HepG2 (cell line): Measurements from ENCODE around the gene PSMD3. TPM values are rescaled to one million over a fixed set of nuclear protein-coding genes. Genes with fewer than 3 reads are reported as not detected.
A peak's percentile ranks its signal among the peaks of the same experiment; 100 is the strongest.

Experiments
- ATAC-seq: fragments of 200-7000 bp; cut with Tn5 transposase; 3 replicates; pipeline ENCODE4 v1.9.1; 2020; ENCODE audit warnings: mild to moderate bottlenecking, moderate library complexity
- BruUV-seq: library from RNA; stranded (reverse); fragments of 400-500 nt; replicated peaks from 2 replicates; lab custom pipeline; 2021; lab: Mats Ljungman, UMichigan
- CTCF ChIA-PET: fragments of 300-600 bp; formaldehyde crosslinking; extraction: SDS; loops from one replicate; lab custom pipeline; 2021; ENCODE audit warnings: low total read pairs, inconsistent platforms, low intra/inter-chr PET ratio; lab: Yijun Ruan, JAX
- POLR2A ChIA-PET: fragments of 350-600 bp; sonication (Branson Sonifier 250); formaldehyde crosslinking; loops from one replicate; lab custom pipeline; 2020; ENCODE audit warnings: antibody characterized with exemption, inconsistent platforms; lab: Yijun Ruan, JAX
- DNase-seq: peaks from one replicate; pipeline ENCODE4 v3.0.0-alpha.2; 2015; ENCODE audit warnings: low spot score
- FAIRE-seq: peaks from 3 replicates; lab custom pipeline; 2011; peaks lifted over from hg19 to GRCh38; lab: Jason Lieb, UNC
- H2AFZ ChIP-seq: one replicate; pipeline ENCODE4 v1.6.1; 2011; ENCODE audit warnings: low read length, inconsistent platforms
- H3K27ac ChIP-seq: fragments of 300-600 bp; 3 replicates; pipeline ENCODE4 v1.8.0; 2011; ENCODE audit warnings: mixed run types, mild to moderate bottlenecking, mixed read lengths, low read length, inconsistent platforms; ENCODE audit not compliant: insufficient read depth; ENCODE audit errors: extremely low read length
- H3K27me3 ChIP-seq, 2 experiments: fragments of 200-600 bp in 1 of 2; 2 replicates in 1 of 2; 3 replicates in 1 of 2; pipeline versions ENCODE4 v1.6.0 to v1.8.0; 2011; ENCODE audit warnings: low read length in 2 of 2, mild to moderate bottlenecking in 2 of 2, moderate library complexity in 2 of 2, inconsistent platforms in 1 of 2; ENCODE audit not compliant: insufficient read depth in 2 of 2, control insufficient read depth in 1 of 2
- H3K36me3 ChIP-seq, 2 experiments: fragments of 200-600 bp in 1 of 2; replicated peaks in 1 of 2; 2 replicates in 1 of 2; 3 replicates in 1 of 2; pipeline versions ENCODE4 v1.5.1 to v1.8.0; 2011; ENCODE audit warnings: low read length in 2 of 2, inconsistent platforms in 1 of 2; ENCODE audit not compliant: insufficient read depth in 2 of 2, control insufficient read depth in 1 of 2
- H3K4me1 ChIP-seq: 2 replicates; pipeline ENCODE4 v1.5.1; 2012; ENCODE audit warnings: low read length, inconsistent platforms; ENCODE audit not compliant: insufficient read depth
- H3K4me2 ChIP-seq: 2 replicates; pipeline ENCODE4 v1.6.0; 2011; ENCODE audit warnings: low read depth, low read length, inconsistent platforms
- H3K4me3 ChIP-seq, 3 experiments: fragments of 200-600 bp in 1 of 3; sonication (generic), shearing (Covaris generic) in 1 of 3; replicated peaks in 1 of 3; 2 replicates each; pipeline ENCODE4 v1.5.1; 2011 to 2016; ENCODE audit warnings: low read length in 3 of 3, inconsistent platforms in 2 of 3, low read depth in 2 of 3, mild to moderate bottlenecking in 2 of 3, control low read depth in 1 of 3, mixed read lengths in 1 of 3; ENCODE audit not compliant: insufficient read depth in 1 of 3
- H3K79me2 ChIP-seq: one replicate; pipeline ENCODE4 v1.6.1; 2011; ENCODE audit warnings: low read length, inconsistent platforms; ENCODE audit not compliant: insufficient read depth
- H3K9ac ChIP-seq: 2 replicates; pipeline ENCODE4 v1.6.0; 2011; ENCODE audit warnings: mild to moderate bottlenecking, low read depth, low read length, inconsistent platforms; ENCODE audit not compliant: insufficient read depth
- H3K9me3 ChIP-seq: 2 replicates; pipeline ENCODE4 v1.5.1; 2012; ENCODE audit warnings: mild to moderate bottlenecking, low read length
- H4K20me1 ChIP-seq: 2 replicates; pipeline ENCODE4 v1.6.0; 2011; ENCODE audit warnings: inconsistent platforms, mild to moderate bottlenecking, low read length, moderate library complexity; ENCODE audit not compliant: insufficient read depth
- SATB2 ChIP-seq: sonication (generic); formaldehyde crosslinking; IDR thresholded peaks from 2 replicates; pipeline ENCODE4 v1.5.0; 2020; ENCODE audit warnings: missing genetic modification reagents
- ZNF569 ChIP-seq: sonication (generic); formaldehyde crosslinking; IDR thresholded peaks from 2 replicates; pipeline ENCODE4 v1.5.0; 2020; ENCODE audit warnings: mild to moderate bottlenecking, missing genetic modification reagents, moderate library complexity, borderline replicate concordance
- WGBS: methylation state at CpG from one replicate; pipeline ENCODE4 v1.1.6; 2017; ENCODE audit warnings: low lambda C conversion rate; 5-methylcytosine and 5-hydroxymethylcytosine counted together
- in situ Hi-C: cut with HindIII; loops from 2 replicates; pipeline ENCODE4 v1.10.0; 2017; ENCODE audit warnings: low pct_unique_long_range_greater_than_20kb; ENCODE audit not compliant: extremely low pct_ligation_motif_present
- intact Hi-C: fragments of 100-400 bp; cut with micrococcal nuclease; formaldehyde crosslinking; loops from one replicate; pipeline ENCODE4 v1.10.0; 2022; ENCODE audit not compliant: unreplicated experiment
- polyA plus RNA-seq, 8 experiments: library from polyadenylated mRNA; depleted of rRNA in 3 of 8; stranded (reverse) in 7 of 8; unstranded in 1 of 8; fragments of >200 nt; fragmentation: Illumina TruSeq in 4 of 8; extraction: Trizol in 4 of 8; gene quantifications; 2 replicates each; pipeline versions ENCODE4 v1.2.1 to v1.2.3, GENCODE V29; 2011 to 2016; ENCODE audit warnings: low read depth in 4 of 8, missing spikeins in 1 of 8, mixed read lengths in 1 of 8; ENCODE audit not compliant: insufficient read depth in 1 of 8
- total RNA-seq, 5 experiments: library from RNA; depleted of rRNA; stranded (reverse); fragments of >200 nt; fragmentation: Illumina TruSeq; extraction: Trizol; gene quantifications; 2 replicates each; pipeline ENCODE4 v1.2.3, GENCODE V29; 2016; ENCODE audit warnings: low read depth in 1 of 5
- TF ChIP-seq, protein P1 (sequence below): IDR thresholded peaks from 2 replicates; pipeline ENCODE4 v1.6.1; 2016
- TF ChIP-seq, protein P2 (sequence below): sonication (generic); formaldehyde crosslinking; IDR thresholded peaks from 2 replicates; pipeline ENCODE4 v1.4.0; 2020; ENCODE audit warnings: missing genetic modification reagents, borderline replicate concordance

The PSMD3 gene
- total and polyA plus RNA-seq, 2 of the 13 experiments (the other 11 are each of a cell fraction or from before 2014, with no cell fraction given): 97.4 to 146 TPM

DNA sequence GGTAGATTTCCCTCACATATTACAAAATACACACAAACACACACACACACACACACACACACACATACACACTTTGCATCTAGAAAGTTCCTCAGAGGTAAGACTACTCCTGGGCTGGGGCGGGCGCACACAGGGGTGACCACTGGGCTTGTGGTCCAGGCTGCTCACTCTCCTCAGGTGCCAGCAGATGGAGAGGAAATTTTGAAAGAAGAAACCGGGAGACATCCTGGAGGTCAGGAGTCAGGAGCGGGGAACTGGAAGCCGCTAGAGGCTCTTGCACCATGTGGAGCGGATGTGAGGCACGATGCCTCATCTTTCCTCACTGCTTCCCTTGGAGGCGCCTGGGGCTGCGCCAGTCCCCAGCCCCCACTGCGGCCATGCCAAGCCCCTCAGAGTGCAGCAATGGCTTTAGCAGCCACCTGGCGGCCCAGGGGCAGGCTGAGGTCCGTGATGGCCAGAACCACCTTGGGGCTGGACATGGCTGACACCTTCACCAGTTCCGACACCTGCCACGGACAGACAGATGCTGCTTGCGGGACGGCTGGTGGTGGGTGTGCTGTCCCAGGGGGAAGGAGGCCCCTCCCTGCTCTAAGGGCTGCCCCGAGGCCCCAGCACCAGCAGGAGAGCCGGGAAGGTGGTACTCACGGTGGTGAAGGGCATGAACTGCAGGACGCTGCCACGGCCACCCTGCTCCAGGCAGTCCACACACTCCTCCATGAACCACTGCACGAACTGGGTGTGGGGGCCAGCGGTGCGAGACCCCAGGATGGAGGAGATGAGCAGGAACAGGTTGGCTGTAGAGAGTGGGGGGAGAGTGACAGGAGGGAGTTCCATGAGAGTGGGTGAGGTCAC lies 38.8 kb downstream of the PSMD3 start:
- in situ Hi-C loops (loop anchor here (10.0 kb wide), 1 partner anchor 265 kb away; the partner anchor contains the start of gene CDC6), intact Hi-C loops (no loop called here)
- WGBS: 95% methylated on average over 19 of the region's 24 CpGs
- Histone ChIP-seq H3K9me3 (no peaks in the 10 kb centered on the region), H3K27me3 (no peaks in the 10 kb centered on the region), H3K4me3 (no peak overlapping the region), H3K9ac (no peak overlapping the region), H2AFZ (no peak overlapping the region), H3K4me2 (no peak overlapping the region), H3K27ac (no peak overlapping the region), H3K36me3 (peaks cover 30 to 40% of the 10 kb centered on the region in 2 experiments; a peak in 4 of 5 replicates), H3K79me2 (no peaks in the 10 kb centered on the region), H4K20me1 (no peaks in the 10 kb centered on the region), H3K4me1 (peaks cover 22% of the 10 kb centered on the region)
- ChIA-PET CTCF (no interaction called here), POLR2A (no interaction called here)
- no TSS peak for BruUV-seq
- FAIRE-seq: no peak
- DNase-seq: no peak
- TF ChIP-seq, protein P1, sequence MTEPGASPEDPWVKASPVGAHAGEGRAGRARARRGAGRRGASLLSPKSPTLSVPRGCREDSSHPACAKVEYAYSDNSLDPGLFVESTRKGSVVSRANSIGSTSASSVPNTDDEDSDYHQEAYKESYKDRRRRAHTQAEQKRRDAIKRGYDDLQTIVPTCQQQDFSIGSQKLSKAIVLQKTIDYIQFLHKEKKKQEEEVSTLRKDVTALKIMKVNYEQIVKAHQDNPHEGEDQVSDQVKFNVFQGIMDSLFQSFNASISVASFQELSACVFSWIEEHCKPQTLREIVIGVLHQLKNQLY (CRISPR knock-in tag): no peak
- no peak for TF ChIP-seq SATB2 (CRISPR knock-in tag)
- TF ChIP-seq, protein P2, sequence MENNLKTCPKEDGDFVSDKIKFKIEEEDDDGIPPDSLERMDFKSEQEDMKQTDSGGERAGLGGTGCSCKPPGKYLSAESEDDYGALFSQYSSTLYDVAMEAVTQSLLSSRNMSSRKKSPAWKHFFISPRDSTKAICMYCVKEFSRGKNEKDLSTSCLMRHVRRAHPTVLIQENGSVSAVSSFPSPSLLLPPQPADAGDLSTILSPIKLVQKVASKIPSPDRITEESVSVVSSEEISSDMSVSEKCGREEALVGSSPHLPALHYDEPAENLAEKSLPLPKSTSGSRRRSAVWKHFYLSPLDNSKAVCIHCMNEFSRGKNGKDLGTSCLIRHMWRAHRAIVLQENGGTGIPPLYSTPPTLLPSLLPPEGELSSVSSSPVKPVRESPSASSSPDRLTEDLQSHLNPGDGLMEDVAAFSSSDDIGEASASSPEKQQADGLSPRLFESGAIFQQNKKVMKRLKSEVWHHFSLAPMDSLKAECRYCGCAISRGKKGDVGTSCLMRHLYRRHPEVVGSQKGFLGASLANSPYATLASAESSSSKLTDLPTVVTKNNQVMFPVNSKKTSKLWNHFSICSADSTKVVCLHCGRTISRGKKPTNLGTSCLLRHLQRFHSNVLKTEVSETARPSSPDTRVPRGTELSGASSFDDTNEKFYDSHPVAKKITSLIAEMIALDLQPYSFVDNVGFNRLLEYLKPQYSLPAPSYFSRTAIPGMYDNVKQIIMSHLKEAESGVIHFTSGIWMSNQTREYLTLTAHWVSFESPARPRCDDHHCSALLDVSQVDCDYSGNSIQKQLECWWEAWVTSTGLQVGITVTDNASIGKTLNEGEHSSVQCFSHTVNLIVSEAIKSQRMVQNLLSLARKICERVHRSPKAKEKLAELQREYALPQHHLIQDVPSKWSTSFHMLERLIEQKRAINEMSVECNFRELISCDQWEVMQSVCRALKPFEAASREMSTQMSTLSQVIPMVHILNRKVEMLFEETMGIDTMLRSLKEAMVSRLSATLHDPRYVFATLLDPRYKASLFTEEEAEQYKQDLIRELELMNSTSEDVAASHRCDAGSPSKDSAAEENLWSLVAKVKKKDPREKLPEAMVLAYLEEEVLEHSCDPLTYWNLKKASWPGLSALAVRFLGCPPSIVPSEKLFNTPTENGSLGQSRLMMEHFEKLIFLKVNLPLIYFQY (CRISPR knock-in tag): no peak
- TF ChIP-seq ZNF569 (CRISPR knock-in tag): no peak
- ATAC-seq: peak; percentile 21; the same call in 2 of the 3 replicates
